GM18498 (cell line): Measurements from ENCODE around the gene TOP3A.
"Not testable (repeated sequence)": the region's sequence is repeated elsewhere in the genome, so short reads cannot be mapped to it uniquely, and the experiment has no call there.

Source experiments
- ATAC-seq: cut with Tn5 transposase; IDR thresholded peaks from one replicate; pipeline ENCODE4 v1.9.1; 2021; ENCODE audit warnings: mild to moderate bottlenecking, moderate library complexity; ENCODE audit not compliant: unreplicated experiment

TOP3A gene

GRCh38 chr17:18314731-18315561, at the start of gene TOP3A, which contains the start of gene SMCR8:
TSS of gene TOP3A (minus strand) at chr17:18314994. CDS start at chr17:18314778, 216 bp downstream.
TSS of gene SMCR8 (plus strand) at chr17:18315293. CDS start at chr17:18315790, 497 bp downstream.
- peak; percentile 85 for ATAC-seq

GRCh38 chr17:18364166-18364565, 49.4 kb upstream of the TOP3A start:
- ATAC-seq, result no peak

GRCh38 chr17:18363101-18364049, 48.6 kb upstream of the TOP3A start, which contains the start of gene SHMT1:
TSS of gene SHMT1 (minus strand) at chr17:18363550. CDS start at chr17:18355981, 7,569 bp downstream.
- peak; percentile 97 for ATAC-seq

- ATAC-seq, result no peak
These were observed 47.9 kb upstream of the TOP3A start for GRCh38 chr17:18362698-18363100.

GRCh38 chr17:18361837-18362697, 47.3 kb upstream of the TOP3A start:
- ATAC-seq, result no peak

GRCh38 chr17:18360518-18360917, 45.7 kb upstream of the TOP3A start:
- ATAC-seq, result no peak

GRCh38 chr17:18356624-18357023, 41.8 kb upstream of the TOP3A start:
- ATAC-seq, result no peak

- no peak for ATAC-seq
These were observed 38.7 kb upstream of the TOP3A start for GRCh38 chr17:18353541-18353940.

- ATAC-seq, result no peak
These were observed 29.2 kb upstream of the TOP3A start for GRCh38 chr17:18344021-18344420.

- no peak for ATAC-seq
These were observed 25.1 kb upstream of the TOP3A start for GRCh38 chr17:18339933-18340332.

GRCh38 chr17:18338158-18338557, 23.4 kb upstream of the TOP3A start:
- not testable (repeated sequence) for ATAC-seq

- no peak for ATAC-seq
These were observed 18.2 kb upstream of the TOP3A start for GRCh38 chr17:18332909-18333489.

GRCh38 chr17:18331879-18332278, 17.1 kb upstream of the TOP3A start:
- ATAC-seq, result no peak

- no peak for ATAC-seq
These were observed 13.9 kb upstream of the TOP3A start for GRCh38 chr17:18328643-18329204.

- no peak for ATAC-seq
These were observed 12.8 kb upstream of the TOP3A start for GRCh38 chr17:18327556-18327955.

GRCh38 chr17:18327093-18327492, 12.3 kb upstream of the TOP3A start:
- ATAC-seq, result no peak

GRCh38 chr17:18326572-18326971, 11.8 kb upstream of the TOP3A start:
- ATAC-seq, result no peak

GRCh38 chr17:18326039-18326438, 11.2 kb upstream of the TOP3A start:
- no peak for ATAC-seq

GRCh38 chr17:18324140-18325050, 9.6 kb upstream of the TOP3A start:
- no peak for ATAC-seq
